GM11168 (cell line): Measurements from ENCODE around the gene GRIK5.

Source experiments
- in situ Hi-C: fragments of 300-500 bp; cut with MboI; formaldehyde crosslinking; loops from one replicate; pipeline ENCODE4 v1.12.0; 2022; ENCODE audit warnings: low sequenced_read_pairs; ENCODE audit not compliant: unreplicated experiment

Gene GRIK5

GRCh38 chr19:42095814-42096230 is 25.8 kb upstream of the GRIK5 start:
- in situ Hi-C loops, result no loop called here

- in situ Hi-C loops, result no loop called here
Measured at GRCh38 chr19:42095142-42095813, 25.3 kb upstream of the GRIK5 start.

GRCh38 chr19:42093926-42094325 is 23.9 kb upstream of the GRIK5 start:
- in situ Hi-C loops, result no loop called here

GRCh38 chr19:42093505-42093904 is 23.5 kb upstream of the GRIK5 start:
- in situ Hi-C loops, result no loop called here

GRCh38 chr19:42092350-42092749 is 22.3 kb upstream of the GRIK5 start:
- in situ Hi-C loops, result no loop called here

GRCh38 chr19:42091742-42092141 is 21.7 kb upstream of the GRIK5 start:
- in situ Hi-C loops, result no loop called here

GRCh38 chr19:42091300-42091699 is 21.3 kb upstream of the GRIK5 start:
- in situ Hi-C loops, result no loop called here

- in situ Hi-C loops, result no loop called here
Measured at GRCh38 chr19:42090672-42091071, 20.7 kb upstream of the GRIK5 start.

- in situ Hi-C loops, result no loop called here
Measured at GRCh38 chr19:42089772-42090171, 19.8 kb upstream of the GRIK5 start.

- in situ Hi-C loops, result no loop called here
Measured at GRCh38 chr19:42089191-42089750, 19.3 kb upstream of the GRIK5 start.

- in situ Hi-C loops, result no loop called here
Measured at GRCh38 chr19:42088471-42089190, 18.6 kb upstream of the GRIK5 start.

- in situ Hi-C loops, result no loop called here
Measured at GRCh38 chr19:42086770-42087550, 17.0 kb upstream of the GRIK5 start.

GRCh38 chr19:42086188-42086736 is 16.3 kb upstream of the GRIK5 start:
- in situ Hi-C loops, result no loop called here

GRCh38 chr19:42083537-42083936 is 13.5 kb upstream of the GRIK5 start:
- in situ Hi-C loops, result no loop called here

GRCh38 chr19:42081584-42082203 is 11.7 kb upstream of the GRIK5 start:
- in situ Hi-C loops, result no loop called here

- in situ Hi-C loops, result no loop called here
Measured at GRCh38 chr19:42080764-42081375, 10.9 kb upstream of the GRIK5 start.

- in situ Hi-C loops, result no loop called here
Measured at GRCh38 chr19:42079886-42080763, 10.1 kb upstream of the GRIK5 start.

- in situ Hi-C loops, result no loop called here
Measured at GRCh38 chr19:42079276-42079669, 9.3 kb upstream of the GRIK5 start.
